Mesenchymal stem cell (in vitro differentiated cells and primary cell): Measurements from ENCODE around the gene DEFB124. TPM values are rescaled to one million over a fixed set of nuclear protein-coding genes. Genes with fewer than 3 reads are reported as not detected.
"Not testable (repeated sequence)": the region's sequence is repeated elsewhere in the genome, so short reads cannot be mapped to it uniquely, and the experiment has no call there.

ENCODE experiments used
- DNase-seq: peaks from one replicate; pipeline ENCODE4 v3.0.0-alpha.2; 2013
- H2AFZ ChIP-seq: one replicate; pipeline ENCODE4 v1.6.1; 2013; ENCODE audit warnings: low read depth, mild to moderate bottlenecking, control low read depth, inconsistent platforms, low read length, moderate library complexity
- H2AK5ac ChIP-seq: 2 replicates; pipeline ENCODE4 v1.6.1; 2013; ENCODE audit warnings: low read length, moderate library complexity, mild to moderate bottlenecking, inconsistent platforms; ENCODE audit not compliant: severe bottlenecking
- H2BK120ac ChIP-seq: one replicate; pipeline ENCODE4 v1.6.1; 2013; ENCODE audit warnings: low read depth, mild to moderate bottlenecking, inconsistent platforms, low read length, moderate library complexity
- H2BK12ac ChIP-seq, 2 experiments: one replicate each; pipeline ENCODE4 v1.6.1; 2013; ENCODE audit warnings: inconsistent platforms in 2 of 2, low read length in 2 of 2, mild to moderate bottlenecking in 2 of 2, moderate library complexity in 2 of 2, control low read depth in 1 of 2
- H2BK15ac ChIP-seq: one replicate; pipeline ENCODE4 v1.6.1; 2013; ENCODE audit warnings: mild to moderate bottlenecking, low read depth, inconsistent platforms; ENCODE audit not compliant: poor library complexity, severe bottlenecking
- H2BK5ac ChIP-seq: 2 replicates; pipeline ENCODE4 v1.6.1; 2013; ENCODE audit warnings: low read depth, mild to moderate bottlenecking, low read length, control low read depth, inconsistent platforms; ENCODE audit not compliant: poor library complexity, severe bottlenecking
- H3K14ac ChIP-seq, 2 experiments: one replicate each; pipeline ENCODE4 v1.6.1; 2013; ENCODE audit warnings: inconsistent platforms in 2 of 2, low read length in 2 of 2, control low read depth in 1 of 2, mild to moderate bottlenecking in 1 of 2, moderate library complexity in 1 of 2
- H3K18ac ChIP-seq, 2 experiments: one replicate each; pipeline ENCODE4 v1.6.1; 2013; ENCODE audit warnings: inconsistent platforms in 2 of 2, low read length in 2 of 2, control low read depth in 1 of 2, low read depth in 1 of 2, mild to moderate bottlenecking in 1 of 2
- H3K23ac ChIP-seq, 2 experiments: one replicate each; pipeline ENCODE4 v1.6.1; 2013; ENCODE audit warnings: inconsistent platforms in 2 of 2, low read length in 2 of 2, mild to moderate bottlenecking in 2 of 2, moderate library complexity in 2 of 2, control low read depth in 1 of 2
- H3K27ac ChIP-seq: 2 replicates; pipeline ENCODE4 v1.5.1; 2013; ENCODE audit warnings: mild to moderate bottlenecking, moderate library complexity, low read length, control low read depth, inconsistent platforms; ENCODE audit not compliant: poor library complexity, severe bottlenecking
- H3K27me3 ChIP-seq, 2 experiments: 2 replicates each; pipeline versions ENCODE4 v1.6.1 to v1.7.0; 2013; ENCODE audit warnings: low read length in 2 of 2, mild to moderate bottlenecking in 2 of 2, moderate library complexity in 2 of 2, control low read depth in 1 of 2, inconsistent platforms in 1 of 2; ENCODE audit not compliant: control insufficient read depth in 1 of 2, insufficient read depth in 1 of 2
- H3K36me3 ChIP-seq, 2 experiments: 2 replicates each; pipeline versions ENCODE4 v1.6.1 to v1.7.0; 2013; ENCODE audit warnings: low read length in 2 of 2, control low read depth in 1 of 2, inconsistent platforms in 1 of 2, low read depth in 1 of 2, mild to moderate bottlenecking in 1 of 2; ENCODE audit not compliant: insufficient read depth in 2 of 2, control insufficient read depth in 1 of 2
- H3K4ac ChIP-seq, 2 experiments: one replicate each; pipeline ENCODE4 v1.6.1; 2013; ENCODE audit warnings: inconsistent platforms in 2 of 2, low read length in 2 of 2, mild to moderate bottlenecking in 2 of 2, moderate library complexity in 2 of 2, control low read depth in 1 of 2, low read depth in 1 of 2
- H3K4me1 ChIP-seq: 2 replicates; pipeline ENCODE4 v1.6.1; 2013; ENCODE audit warnings: low read depth, low read length, control low read depth; ENCODE audit not compliant: control insufficient read depth, insufficient read depth
- H3K4me2 ChIP-seq: 2 replicates; pipeline ENCODE4 v1.6.1; 2013; ENCODE audit warnings: low read length, mild to moderate bottlenecking, inconsistent platforms; ENCODE audit not compliant: poor library complexity, severe bottlenecking
- H3K4me3 ChIP-seq, 2 experiments: 2 replicates each; pipeline versions ENCODE4 v1.5.1 to v1.7.0; 2013; ENCODE audit warnings: low read length in 2 of 2, mild to moderate bottlenecking in 2 of 2, control low read depth in 1 of 2, low read depth in 1 of 2; ENCODE audit not compliant: insufficient read depth in 1 of 2
- H3K79me1 ChIP-seq: replicated peaks from 2 replicates; pipeline ENCODE4 v1.6.1; 2013; ENCODE audit warnings: mild to moderate bottlenecking, control low read depth, low read length, inconsistent platforms; ENCODE audit not compliant: poor library complexity, severe bottlenecking
- H3K9ac ChIP-seq: 2 replicates; pipeline ENCODE4 v1.7.0; 2013; ENCODE audit warnings: mild to moderate bottlenecking, low read length, moderate library complexity
- H3K9me3 ChIP-seq: 2 replicates; pipeline ENCODE4 v1.7.0; 2013; ENCODE audit warnings: mild to moderate bottlenecking, low read length; ENCODE audit not compliant: control insufficient read depth
- H4K8ac ChIP-seq: one replicate; pipeline ENCODE4 v1.6.1; 2013; ENCODE audit warnings: inconsistent platforms, mild to moderate bottlenecking, low read length, moderate library complexity
- H4K91ac ChIP-seq: one replicate; pipeline ENCODE4 v1.6.1; 2013; ENCODE audit warnings: mild to moderate bottlenecking, low read length, inconsistent platforms
- WGBS: methylation state at CpG from one replicate; pipeline ENCODE4 v1.1.7; 2013; ENCODE audit warnings: mixed read lengths; 5-methylcytosine and 5-hydroxymethylcytosine counted together
- polyA plus RNA-seq, 2 experiments: library from polyadenylated mRNA; stranded (reverse); fragments of 200-250 nt; gene quantifications; one replicate each; pipeline ENCODE4 v1.2.3, GENCODE V29; 2013

DEFB124 gene
- not detected for polyA plus RNA-seq (2013, experiment 1 of 2)
- not detected for polyA plus RNA-seq (2013, experiment 2 of 2)

GRCh38 chr20:31474758-31475427 lies at the start of gene DEFB124, which contains the start of gene REM1:
Gene DEFB124, minus strand, starts transcription at chr20:31475127. Its CDS starts 2,114 bp downstream, at chr20:31473013.
Gene REM1, plus strand, starts transcription at chr20:31475288. Its CDS starts 1,158 bp downstream, at chr20:31476446.
- WGBS: 68% methylated on average over 33 of the region's 33 CpGs
- Histone ChIP-seq H3K36me3 (no peaks in the 10 kb centered on the region), H4K8ac (no peak within 1 kb of the TSS), H3K79me1 (no peaks in the 10 kb centered on the region), H2BK120ac (no peak within 1 kb of the TSS), H3K9me3 (no peaks in the 10 kb centered on the region), H3K4me1 (no peaks in the 10 kb centered on the region), H2BK15ac (no peak within 1 kb of the TSS), H3K23ac (no peak within 1 kb of the TSS), H2BK5ac (no peak within 1 kb of the TSS), H2BK12ac (no peak within 1 kb of the TSS), H3K14ac (peak within 1 kb of the TSS in 1 of 2 experiments; percentile 29), H3K4me3 (peak within 1 kb of the TSS in 1 of 2 experiments; percentile 80), H2AK5ac (no peak within 1 kb of the TSS), H3K9ac (peak within 1 kb of the TSS; percentile 72), H3K4me2 (no peak within 1 kb of the TSS), H4K91ac (no peak within 1 kb of the TSS), H3K27me3 (peaks cover 10 to 16% of the 10 kb centered on the region in 2 experiments), H3K27ac (no peak within 1 kb of the TSS), H3K4ac (no peak within 1 kb of the TSS), H2AFZ (no peak within 1 kb of the TSS), H3K18ac (no peak within 1 kb of the TSS)
- DNase-seq: no peak

GRCh38 chr20:31523361-31524283 lies 48.7 kb upstream of the DEFB124 start:
- Histone ChIP-seq H3K23ac (no peak overlapping the region), H3K27me3 (no peaks in the 10 kb centered on the region), H3K27ac (peak overlapping the region; percentile 0), H2AFZ (no peak overlapping the region), H3K4ac (no peak overlapping the region), H3K4me3 (no peak overlapping the region), H3K9ac (peak overlapping the region; percentile 43), H4K91ac (no peak overlapping the region), H2BK120ac (no peak overlapping the region), H3K4me1 (peaks cover 16% of the 10 kb centered on the region), H4K8ac (no peak overlapping the region), H2AK5ac (no peak overlapping the region), H3K79me1 (peaks cover 17% of the 10 kb centered on the region), H3K9me3 (no peaks in the 10 kb centered on the region), H2BK15ac (no peak overlapping the region), H3K36me3 (peaks cover 46 to 66% of the 10 kb centered on the region in 2 experiments), H3K18ac (peak overlapping the region in 1 of 2 experiments; percentile 28), H2BK12ac (peak overlapping the region in 1 of 2 experiments; percentile 8), H2BK5ac (no peak overlapping the region), H3K4me2 (no peak overlapping the region), H3K14ac (peak overlapping the region in 1 of 2 experiments; percentile 30)
- peak; percentile 45 for DNase-seq
- 93% methylated on average over 8 of the region's 8 CpGs for WGBS

- no peaks in the 10 kb centered on the region for H3K9me3 ChIP-seq
- H2BK5ac ChIP-seq: no peak overlapping the region
- peaks cover 16% of the 10 kb centered on the region for H3K4me1 ChIP-seq
- WGBS: 95% methylated on average over 4 of the region's 6 CpGs
- no peak overlapping the region for H3K27ac ChIP-seq
- no peak overlapping the region for H2AFZ ChIP-seq
- no peak overlapping the region for H3K18ac ChIP-seq
- H3K4me3 ChIP-seq: no peak overlapping the region
- H3K14ac ChIP-seq: no peak overlapping the region
- H2AK5ac ChIP-seq: no peak overlapping the region
- no peak overlapping the region for H3K4ac ChIP-seq
- peak overlapping the region; percentile 3 for H3K9ac ChIP-seq
- no peak overlapping the region for H2BK120ac ChIP-seq
- H2BK15ac ChIP-seq: no peak overlapping the region
- H3K27me3 ChIP-seq: no peaks in the 10 kb centered on the region
- H4K91ac ChIP-seq: no peak overlapping the region
- H3K36me3 ChIP-seq: peaks cover 41 to 59% of the 10 kb centered on the region in 2 experiments
- no peak overlapping the region for H3K23ac ChIP-seq
- no peak overlapping the region for H2BK12ac ChIP-seq
- no peak overlapping the region for H4K8ac ChIP-seq
- H3K4me2 ChIP-seq: no peak overlapping the region
- H3K79me1 ChIP-seq: peaks cover 14% of the 10 kb centered on the region
- no peak for DNase-seq
These were observed 47.8 kb upstream of the DEFB124 start for GRCh38 chr20:31522731-31523130.

- not testable (repeated sequence) for H3K23ac ChIP-seq, H2AFZ ChIP-seq, H3K27me3 ChIP-seq, H3K79me1 ChIP-seq, H3K4me2 ChIP-seq, H3K4me3 ChIP-seq, H4K8ac ChIP-seq, H2AK5ac ChIP-seq, H2BK5ac ChIP-seq, H3K18ac ChIP-seq, DNase-seq, H4K91ac ChIP-seq, H3K14ac ChIP-seq, H3K4ac ChIP-seq, H2BK12ac ChIP-seq, H2BK15ac ChIP-seq, H3K9me3 ChIP-seq, H2BK120ac ChIP-seq
- Histone ChIP-seq H3K36me3 (peaks cover 37 to 53% of the 10 kb centered on the region in 2 experiments), H3K4me1 (peaks cover 29% of the 10 kb centered on the region), H3K27ac (peak overlapping the region; percentile 19), H3K9ac (peak overlapping the region; percentile 58)
- WGBS: 95% methylated on average over 7 of the region's 7 CpGs
These were observed 46.3 kb upstream of the DEFB124 start for GRCh38 chr20:31521267-31521666.
